GM19324 (cell line): Measurements from ENCODE around the gene RGPD8.
"Not testable (repeated sequence)": the region's sequence is repeated elsewhere in the genome, so short reads cannot be mapped to it uniquely, and the experiment has no call there.

Experiments
- ATAC-seq: cut with Tn5 transposase; IDR thresholded peaks from one replicate; pipeline ENCODE4 v1.9.1; 2021; ENCODE audit warnings: mild to moderate bottlenecking, moderate library complexity; ENCODE audit not compliant: unreplicated experiment, low FRiP score

Gene RGPD8

DNA sequence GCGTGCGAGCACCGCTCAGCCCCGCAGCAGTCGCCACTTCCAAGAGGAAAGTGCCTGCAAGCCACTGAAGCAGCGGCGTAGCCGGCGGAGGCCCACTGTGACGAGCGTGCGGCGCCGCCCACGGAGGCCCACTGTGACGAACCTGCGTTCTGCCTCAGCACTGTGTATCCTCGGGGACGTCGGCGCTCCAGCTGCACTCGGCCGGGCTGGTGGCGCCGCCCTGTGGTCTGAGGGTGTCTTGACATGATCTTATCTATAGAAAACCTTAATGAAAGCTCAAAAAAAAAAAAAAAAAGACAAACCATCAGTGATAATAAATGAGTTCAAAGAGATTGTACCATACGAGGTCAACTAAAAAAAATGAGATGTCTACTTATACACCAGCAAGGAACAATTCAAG is at the start of gene RGPD8:
Gene RGPD8, minus strand, starts transcription at position 166 of the 400 bp plus-strand sequence. CDS start 192 bp downstream, outside the sequence.
- peak; percentile 91 for ATAC-seq

DNA sequence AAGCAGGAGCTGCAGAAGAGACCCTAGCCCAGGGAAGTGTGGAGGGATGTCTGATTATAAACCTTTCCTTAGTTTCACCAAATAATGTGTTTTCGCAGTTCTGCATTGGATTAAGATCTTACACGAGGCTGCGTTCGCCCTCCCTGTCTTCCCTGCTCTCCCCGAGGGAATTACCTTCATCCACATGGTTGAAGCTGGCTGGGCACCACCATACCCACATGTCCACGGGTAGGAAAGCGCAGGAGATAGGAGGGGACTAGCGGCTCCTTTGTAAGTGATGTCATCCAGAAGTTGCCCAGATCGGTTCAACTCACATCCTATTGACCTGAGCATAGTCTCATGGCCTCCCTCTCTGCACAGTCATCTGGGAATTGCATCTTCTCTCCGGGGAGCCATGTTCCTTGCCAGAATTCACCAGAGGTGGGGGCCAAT is 49.6 kb upstream of the RGPD8 start:
- ATAC-seq = no peak

GRCh38 chr2:112482309-112483041 is 49.0 kb upstream of the RGPD8 start:
- ATAC-seq = peak; percentile 6

GRCh38 chr2:112481528-112482233 is 48.2 kb upstream of the RGPD8 start, which contains the start of gene TTL:
Gene TTL (plus strand): TSS chr2:112482156. CDS start chr2:112482345, 189 bp downstream.
- peak; percentile 85 for ATAC-seq

- peak; percentile 67 for ATAC-seq
Measured at GRCh38 chr2:112481050-112481527, 47.6 kb upstream of the RGPD8 start.

GRCh38 chr2:112480530-112481049 is 47.1 kb upstream of the RGPD8 start:
- ATAC-seq = no peak

GRCh38 chr2:112476434-112476833 is 43.0 kb upstream of the RGPD8 start:
- ATAC-seq = no peak

GRCh38 chr2:112474844-112475486 is 41.5 kb upstream of the RGPD8 start:
- no peak for ATAC-seq

DNA sequence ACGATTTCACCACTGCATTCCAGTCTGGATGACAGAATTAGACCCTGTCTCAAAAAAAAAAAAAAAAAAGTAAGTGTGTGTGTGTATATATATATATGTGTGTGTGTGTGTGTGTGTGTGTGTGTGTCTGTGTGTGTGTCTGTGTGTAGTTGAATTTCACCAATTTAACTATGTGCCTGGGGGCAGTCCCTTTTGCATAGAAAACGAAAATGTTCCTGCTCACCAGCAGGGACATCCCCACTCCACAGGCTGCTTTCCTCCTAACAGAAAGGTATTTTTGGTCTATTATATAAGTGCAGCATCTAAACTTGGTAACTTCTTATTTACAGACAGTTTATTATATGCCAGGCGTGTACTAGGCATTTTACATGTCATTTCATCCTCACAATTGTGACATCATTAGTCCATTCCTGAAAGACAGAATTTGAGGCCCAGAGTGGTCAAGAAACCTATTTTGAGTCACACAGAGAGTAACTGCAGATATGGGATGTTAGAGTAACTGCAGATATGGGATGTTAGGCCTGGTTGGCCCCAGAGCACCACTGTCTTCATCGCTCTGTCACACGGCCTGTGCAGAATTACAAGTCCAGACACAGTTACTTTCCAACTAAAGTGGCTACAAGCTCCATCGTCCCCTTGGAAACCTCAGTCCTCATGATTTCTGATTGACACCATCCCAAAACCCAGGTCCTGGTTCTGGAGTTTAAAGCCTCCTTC is 39.3 kb upstream of the RGPD8 start:
- no peak for ATAC-seq

- no peak for ATAC-seq
Measured at GRCh38 chr2:112465382-112465781, 31.9 kb upstream of the RGPD8 start.

- no peak for ATAC-seq
Measured at GRCh38 chr2:112463256-112463655, 29.8 kb upstream of the RGPD8 start.

GRCh38 chr2:112462178-112462577 is 28.7 kb upstream of the RGPD8 start:
- no peak for ATAC-seq

- ATAC-seq = no peak
Measured at GRCh38 chr2:112459372-112459771, 25.9 kb upstream of the RGPD8 start.

DNA sequence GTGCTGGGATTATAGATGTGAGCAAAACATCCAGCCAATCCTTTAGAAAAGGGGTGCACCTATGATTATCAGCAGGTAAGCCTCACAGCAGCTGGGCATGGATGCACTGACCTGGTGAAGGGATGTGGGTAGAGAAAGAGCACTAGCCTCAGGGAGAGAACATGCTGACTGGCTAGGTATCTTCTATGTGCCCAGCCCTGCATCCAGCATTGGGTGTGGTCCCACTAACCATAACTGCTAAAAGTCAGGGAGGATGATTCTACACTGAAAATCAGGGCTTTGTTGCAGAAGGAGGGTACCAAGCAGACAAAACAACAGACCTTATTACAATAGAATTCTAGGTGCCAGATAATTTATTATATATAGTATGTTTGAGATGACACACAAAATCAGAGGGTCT is 21.1 kb upstream of the RGPD8 start:
- ATAC-seq = no peak

DNA sequence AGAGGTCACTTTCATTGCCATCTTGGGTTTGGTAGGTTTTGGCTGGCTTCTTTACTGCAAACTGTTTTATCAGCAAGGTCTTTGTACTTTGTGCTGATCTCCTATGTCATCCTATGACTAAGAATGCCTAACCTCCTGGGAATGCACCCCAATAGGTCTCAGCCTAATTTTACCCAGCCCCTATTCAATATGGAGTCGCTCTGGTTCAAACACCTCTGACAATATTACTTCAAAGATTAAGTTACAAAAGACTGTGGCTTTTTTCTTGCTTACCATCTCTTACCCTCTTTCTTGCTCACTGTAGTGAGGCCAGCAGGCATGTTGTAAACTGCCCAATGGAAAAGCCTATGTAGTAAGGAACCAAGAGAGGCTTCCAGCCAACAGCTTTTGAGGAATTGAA is 17.9 kb upstream of the RGPD8 start:
- no peak for ATAC-seq

GRCh38 chr2:112449854-112450253 is 16.4 kb upstream of the RGPD8 start:
- no peak for ATAC-seq

- not testable (repeated sequence) for ATAC-seq
Measured at GRCh38 chr2:112444256-112444655, 10.8 kb upstream of the RGPD8 start.

DNA sequence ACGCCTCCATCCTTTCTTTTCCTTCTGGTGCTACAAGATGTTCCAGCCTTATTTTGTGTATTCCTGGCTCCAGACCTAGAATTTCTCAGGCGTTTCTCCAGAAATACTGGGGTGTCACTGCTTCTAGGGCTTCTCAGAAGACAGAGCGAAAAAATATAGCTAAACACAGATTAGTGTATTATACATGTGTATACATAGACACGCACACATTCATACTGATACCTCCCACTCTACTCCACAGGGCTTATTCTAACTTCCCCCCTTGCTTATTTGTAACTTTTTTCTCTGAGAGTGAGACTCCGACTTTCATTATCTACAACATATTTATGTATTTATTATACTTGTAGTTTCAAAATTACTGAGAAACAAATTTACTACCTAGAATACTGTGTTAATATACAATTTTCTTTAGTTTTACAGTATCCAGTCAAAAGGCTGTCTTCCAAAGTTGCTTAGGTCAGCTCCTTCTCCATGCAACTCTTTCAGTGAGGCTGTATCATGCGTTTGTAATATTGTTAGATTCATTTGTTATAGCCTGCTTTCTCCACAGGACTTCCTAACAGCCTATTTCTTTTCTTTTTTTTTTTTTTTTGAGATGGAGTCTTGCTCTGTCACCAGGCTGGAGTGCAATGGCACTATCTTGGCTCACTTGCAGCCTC is 5.3 kb upstream of the RGPD8 start:
- ATAC-seq = not testable (repeated sequence)

- not testable (repeated sequence) for ATAC-seq
Measured at GRCh38 chr2:112437405-112437831, 4.0 kb upstream of the RGPD8 start.

- not testable (repeated sequence) for ATAC-seq
Measured at GRCh38 chr2:112436993-112437392, 3.5 kb upstream of the RGPD8 start.
